Esophagus squamous epithelium (tissue), 5 donors: ENCODE measurements around the gene TMEM108. TPM values are rescaled to one million over a fixed set of nuclear protein-coding genes. Genes with fewer than 3 reads are reported as not detected.

Source experiments
- DNase-seq: peaks from one replicate; lab custom pipeline; 2025; lab: John Stamatoyannopoulos, UW
- H3K27ac ChIP-seq, 4 donors: fragments of 200-600 bp; sonication (generic); one replicate each; pipeline ENCODE4 v1.5.1; 2016 to 2019; ENCODE audit warnings: mild to moderate bottlenecking in 1 of 4
- H3K27me3 ChIP-seq, 4 donors: fragments of 200-600 bp; sonication (generic); 1 replicate in 3 of 4; 2 replicates in 1 of 4; pipeline versions ENCODE4 v1.5.1 to v1.6.0; 2017 to 2021; ENCODE audit warnings: antibody characterized with exemption in 1 of 4
- H3K36me3 ChIP-seq, 3 donors: fragments of 200-600 bp; sonication (generic); one replicate each; pipeline ENCODE4 v1.5.1; 2016 to 2019
- H3K4me1 ChIP-seq, 3 donors: fragments of 200-600 bp; sonication (generic); one replicate each; pipeline ENCODE4 v1.5.1; 2017 to 2019
- H3K4me3 ChIP-seq, 4 donors: fragments of 200-600 bp; sonication (generic); 1 replicate in 3 of 4; 2 replicates in 1 of 4; pipeline ENCODE4 v1.5.1; 2016 to 2019; ENCODE audit warnings: mild to moderate bottlenecking in 2 of 4, moderate library complexity in 1 of 4
- H3K9me3 ChIP-seq, 3 donors: fragments of 200-600 bp; sonication (generic); one replicate each; pipeline ENCODE4 v1.5.1; 2016 to 2019
- CTCF ChIP-seq, 6 experiments: fragments of 450-650 bp in 4 of 6; fragments of 200-600 bp in 2 of 6; sonication (generic) in 2 of 6; IDR thresholded peaks; one replicate each; pipeline ENCODE4 v1.5.1; 2016 to 2019; ENCODE audit warnings: antibody characterized with exemption in 6 of 6, mild to moderate bottlenecking in 4 of 6, moderate library complexity in 4 of 6
- POLR2A ChIP-seq, 4 donors: fragments of 450-650 bp; IDR thresholded peaks; one replicate each; pipeline ENCODE4 v1.6.1; 2017; ENCODE audit warnings: antibody characterized with exemption in 4 of 4, mild to moderate bottlenecking in 4 of 4, moderate library complexity in 3 of 4
- WGBS, 2 donors: methylation state at CpG; one replicate each; pipeline ENCODE4 v1.1.5; 2018; 5-methylcytosine and 5-hydroxymethylcytosine counted together
- intact Hi-C: fragments of 100-400 bp; cut with DNase I; formaldehyde crosslinking; loops from one replicate; pipeline ENCODE4 v1.15.0; 2022
- total RNA-seq, 4 donors: library from RNA; depleted of rRNA; stranded (reverse); fragments of >200 nt; gene quantifications; one replicate each; pipeline ENCODE4 v1.1.0, GENCODE V29; 2016
- donor health status: DM: yes; HTN: yes; CAD: no.

The TMEM108 gene
- total RNA-seq, 4 donors from 2014 or later: 0.12 to 3.4 (median 0.24) TPM

GRCh38 chr3:133125802-133126201, 87.6 kb downstream of the TMEM108 start:
- Histone ChIP-seq H3K4me1 (no peaks in the 10 kb centered on the region), H3K4me3 (no peak overlapping the region), H3K27me3 (no peaks in the 10 kb centered on the region), H3K36me3 (no peaks in the 10 kb centered on the region), H3K9me3 (no peaks in the 10 kb centered on the region), H3K27ac (no peak overlapping the region)
- TF ChIP-seq CTCF (IDR thresholded peaks at IDR 0.05): no peak
- no peak for TF ChIP-seq POLR2A (IDR thresholded peaks at IDR 0.05)
- 79 to 83% methylated on average over 2 of the region's 2 CpGs for WGBS, 2 donors
- intact Hi-C loops: no loop called here
- DNase-seq: no peak

GRCh38 chr3:133127381-133127780, 89.2 kb downstream of the TMEM108 start:
- 69 to 74% methylated on average over 2 of the region's 2 CpGs for WGBS, 2 donors
- Histone ChIP-seq H3K9me3 (no peaks in the 10 kb centered on the region), H3K27ac (no peak overlapping the region), H3K36me3 (no peaks in the 10 kb centered on the region), H3K4me1 (no peaks in the 10 kb centered on the region), H3K27me3 (no peaks in the 10 kb centered on the region), H3K4me3 (no peak overlapping the region)
- TF ChIP-seq CTCF (IDR thresholded peaks at IDR 0.05): no peak
- no peak for TF ChIP-seq POLR2A (IDR thresholded peaks at IDR 0.05)
- no peak for DNase-seq
- intact Hi-C loops: no loop called here

- Histone ChIP-seq H3K36me3 (no peaks in the 10 kb centered on the region), H3K4me3 (no peak overlapping the region), H3K4me1 (no peaks in the 10 kb centered on the region), H3K27ac (no peak overlapping the region), H3K27me3 (no peaks in the 10 kb centered on the region), H3K9me3 (no peaks in the 10 kb centered on the region)
- DNase-seq: no peak
- intact Hi-C loops: no loop called here
- WGBS, 2 donors: no CpG with 5 or more reads among the region's 1 CpG
- TF ChIP-seq POLR2A (IDR thresholded peaks at IDR 0.05): no peak
- no peak for TF ChIP-seq CTCF (IDR thresholded peaks at IDR 0.05)
Measured at GRCh38 chr3:133130168-133130567, 92.0 kb downstream of the TMEM108 start.

- no peak for DNase-seq
- no peaks in the 10 kb centered on the region for H3K4me1 ChIP-seq
- intact Hi-C loops: no loop called here
- H3K27me3 ChIP-seq: no peaks in the 10 kb centered on the region
- no peaks in the 10 kb centered on the region for H3K36me3 ChIP-seq
- no peak overlapping the region for H3K27ac ChIP-seq
- WGBS, 2 donors: 64 to 68% methylated on average over 5 of the region's 5 CpGs
- no peak overlapping the region for H3K4me3 ChIP-seq
- TF ChIP-seq CTCF (IDR thresholded peaks at IDR 0.05) (no peak), POLR2A (IDR thresholded peaks at IDR 0.05) (no peak)
- no peaks in the 10 kb centered on the region for H3K9me3 ChIP-seq
Measured at GRCh38 chr3:133135306-133135705, 97.1 kb downstream of the TMEM108 start.

- H3K9me3 ChIP-seq: no peaks in the 10 kb centered on the region
- no peaks in the 10 kb centered on the region for H3K27me3 ChIP-seq
- H3K27ac ChIP-seq: no peak overlapping the region
- 62 to 83% methylated on average over 2 of the region's 2 CpGs for WGBS, 2 donors
- DNase-seq: no peak
- TF ChIP-seq POLR2A (IDR thresholded peaks at IDR 0.05) (no peak), CTCF (IDR thresholded peaks at IDR 0.05) (no peak)
- no peak overlapping the region for H3K4me3 ChIP-seq
- intact Hi-C loops: no loop called here
- no peaks in the 10 kb centered on the region for H3K36me3 ChIP-seq
- no peaks in the 10 kb centered on the region for H3K4me1 ChIP-seq
Measured at GRCh38 chr3:133136114-133137041, 98.2 kb downstream of the TMEM108 start.
